T follicular helper cell (primary cell): ENCODE results near the gene TMEM259.

Experiments
- DNase-seq: peaks from one replicate; pipeline ENCODE4 v3.0.0-alpha.2; 2020; ENCODE audit warnings: low read depth

TMEM259 gene

GRCh38 chr19:1017115-1017905 is 3.6 kb downstream of the TMEM259 start:
- DNase-seq: no peak

- DNase-seq: no peak
Measured at GRCh38 chr19:1016647-1017114, 4.2 kb downstream of the TMEM259 start.

- DNase-seq: no peak
Measured at GRCh38 chr19:1015782-1016646, 4.9 kb downstream of the TMEM259 start.

GRCh38 chr19:1015061-1015781 is 5.7 kb downstream of the TMEM259 start:
- no peak for DNase-seq

GRCh38 chr19:1014161-1015060 is 6.5 kb downstream of the TMEM259 start:
- DNase-seq: no peak

GRCh38 chr19:1013218-1013617 is 7.7 kb downstream of the TMEM259 start:
- DNase-seq: no peak

GRCh38 chr19:1012334-1012733 is 8.6 kb downstream of the TMEM259 start:
- no peak for DNase-seq

- no peak for DNase-seq
Measured at GRCh38 chr19:1011831-1012333, 9.0 kb downstream of the TMEM259 start.

GRCh38 chr19:1010586-1011510 is 10.1 kb downstream of the TMEM259 start:
- DNase-seq: no peak

GRCh38 chr19:1009981-1010538 is 10.9 kb downstream of the TMEM259 start:
- no peak for DNase-seq

GRCh38 chr19:1009041-1009980 is 11.6 kb downstream of the TMEM259 start:
- DNase-seq: no peak

- no peak for DNase-seq
Measured at GRCh38 chr19:1008268-1009040, 12.5 kb downstream of the TMEM259 start.

- no peak for DNase-seq
Measured at GRCh38 chr19:1007399-1008251, 13.3 kb downstream of the TMEM259 start.

GRCh38 chr19:1006711-1007398 is 14.1 kb downstream of the TMEM259 start:
- no peak for DNase-seq

- DNase-seq: no peak
Measured at GRCh38 chr19:1004803-1005664, 15.9 kb downstream of the TMEM259 start.
